ENCODE results near the gene MIGA2. TPM values are rescaled to one million over a fixed set of nuclear protein-coding genes. Genes with fewer than 3 reads are reported as not detected.

Gene MIGA2, protein sequence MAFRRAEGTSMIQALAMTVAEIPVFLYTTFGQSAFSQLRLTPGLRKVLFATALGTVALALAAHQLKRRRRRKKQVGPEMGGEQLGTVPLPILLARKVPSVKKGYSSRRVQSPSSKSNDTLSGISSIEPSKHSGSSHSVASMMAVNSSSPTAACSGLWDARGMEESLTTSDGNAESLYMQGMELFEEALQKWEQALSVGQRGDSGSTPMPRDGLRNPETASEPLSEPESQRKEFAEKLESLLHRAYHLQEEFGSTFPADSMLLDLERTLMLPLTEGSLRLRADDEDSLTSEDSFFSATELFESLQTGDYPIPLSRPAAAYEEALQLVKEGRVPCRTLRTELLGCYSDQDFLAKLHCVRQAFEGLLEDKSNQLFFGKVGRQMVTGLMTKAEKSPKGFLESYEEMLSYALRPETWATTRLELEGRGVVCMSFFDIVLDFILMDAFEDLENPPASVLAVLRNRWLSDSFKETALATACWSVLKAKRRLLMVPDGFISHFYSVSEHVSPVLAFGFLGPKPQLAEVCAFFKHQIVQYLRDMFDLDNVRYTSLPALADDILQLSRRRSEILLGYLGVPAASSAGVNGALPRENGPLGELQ
- polyA plus RNA-seq (2013, experiment 1 of 2): 8.5 TPM
- polyA plus RNA-seq (2013, experiment 2 of 2): 8.1 TPM

DNA sequence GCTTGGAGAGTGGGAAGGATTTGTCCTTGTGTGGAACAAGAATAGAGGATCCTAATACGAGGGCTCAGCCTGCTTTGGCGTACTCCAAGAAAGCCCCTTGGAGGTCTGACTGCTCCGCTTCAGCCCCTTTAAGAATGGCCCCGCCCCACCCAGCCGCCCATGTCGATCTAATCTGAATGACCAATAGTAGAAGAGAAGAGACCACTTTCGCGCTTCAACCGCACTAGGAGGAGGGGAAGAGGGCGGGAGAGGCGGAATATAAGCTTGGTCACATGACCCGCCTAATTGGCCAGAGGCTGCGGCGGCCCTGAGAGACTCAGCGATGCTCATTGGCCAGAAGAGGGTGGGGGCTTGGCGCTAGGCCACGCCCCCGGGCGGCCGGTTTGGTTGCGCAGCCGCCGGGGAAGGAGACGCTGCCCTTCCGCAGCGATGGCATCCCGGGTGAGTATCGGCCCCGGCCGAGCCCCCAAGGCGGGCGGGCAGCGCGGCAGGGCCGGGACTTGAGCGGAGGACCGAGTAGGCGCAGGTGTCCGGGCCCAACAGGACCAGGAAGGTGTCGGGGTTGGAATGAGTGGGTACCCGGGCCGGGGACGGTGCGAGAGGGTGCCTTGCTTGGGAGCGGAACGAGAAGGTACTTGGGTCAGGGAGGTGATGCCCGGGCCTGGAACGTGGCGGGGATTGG lies at the start of gene MIGA2:
TSS of gene MIGA2 (plus strand) at position 386 of the 682 bp plus-strand sequence. CDS start 3,969 bp downstream, outside the sequence.
- Histone ChIP-seq H3K4me1 (ENCODE audit: control insufficient read depth, insufficient read depth, low read depth, low read length) (peaks cover 17% of the 10 kb centered on the region), H3K27me3 (ENCODE audit: control insufficient read depth in 1 of 2, insufficient read depth in 1 of 2, low read length in 2 of 2) (no peaks in the 10 kb centered on the region), H3K9ac (ENCODE audit: low read length) (peak within 1 kb of the TSS; percentile 91), H2BK120ac (ENCODE audit: low read depth, low read length) (no peak within 1 kb of the TSS), H3K9me3 (ENCODE audit: control insufficient read depth, low read length) (no peaks in the 10 kb centered on the region), H3K4ac (ENCODE audit: low read depth in 1 of 2, low read length in 2 of 2) (peak within 1 kb of the TSS; percentile 48 to 67), H3K14ac (ENCODE audit: low read length in 2 of 2) (peak within 1 kb of the TSS in 1 of 2 experiments; percentile 99), H2BK15ac (ENCODE audit: low read depth, poor library complexity, severe bottlenecking) (no peak within 1 kb of the TSS), H3K36me3 (ENCODE audit: control insufficient read depth in 1 of 2, insufficient read depth in 2 of 2, low read depth in 1 of 2, low read length in 2 of 2) (peaks cover 4 to 13% of the 10 kb centered on the region in 2 experiments), H4K8ac (ENCODE audit: low read length) (peak within 1 kb of the TSS; percentile 79), H3K79me1 (replicated peaks; ENCODE audit: low read length, poor library complexity, severe bottlenecking) (peaks cover 21% of the 10 kb centered on the region), H3K23ac (ENCODE audit: low read length in 2 of 2) (peak within 1 kb of the TSS in 1 of 2 experiments; percentile 85), H3K4me2 (ENCODE audit: low read length, poor library complexity, severe bottlenecking) (peak within 1 kb of the TSS; percentile 91), H3K18ac (ENCODE audit: low read depth in 1 of 2, low read length in 2 of 2) (peak within 1 kb of the TSS in 1 of 2 experiments; percentile 63), H2BK12ac (ENCODE audit: low read length in 2 of 2) (peak within 1 kb of the TSS in 1 of 2 experiments; percentile 78), H4K91ac (ENCODE audit: low read length) (no peak within 1 kb of the TSS), H2AFZ (ENCODE audit: low read depth, low read length) (peak within 1 kb of the TSS; percentile 90), H3K4me3 (ENCODE audit: insufficient read depth in 1 of 2, low read depth in 1 of 2, low read length in 2 of 2) (peak within 1 kb of the TSS; percentile 72 to 92), H3K27ac (ENCODE audit: low read length, poor library complexity, severe bottlenecking) (no peak within 1 kb of the TSS), H2BK5ac (ENCODE audit: low read depth, low read length, poor library complexity, severe bottlenecking) (no peak within 1 kb of the TSS), H2AK5ac (ENCODE audit: low read length, severe bottlenecking) (no peak within 1 kb of the TSS)
- WGBS: under 1% methylated on average over 47 of the region's 49 CpGs
- DNase-seq: peak; percentile 99

DNA sequence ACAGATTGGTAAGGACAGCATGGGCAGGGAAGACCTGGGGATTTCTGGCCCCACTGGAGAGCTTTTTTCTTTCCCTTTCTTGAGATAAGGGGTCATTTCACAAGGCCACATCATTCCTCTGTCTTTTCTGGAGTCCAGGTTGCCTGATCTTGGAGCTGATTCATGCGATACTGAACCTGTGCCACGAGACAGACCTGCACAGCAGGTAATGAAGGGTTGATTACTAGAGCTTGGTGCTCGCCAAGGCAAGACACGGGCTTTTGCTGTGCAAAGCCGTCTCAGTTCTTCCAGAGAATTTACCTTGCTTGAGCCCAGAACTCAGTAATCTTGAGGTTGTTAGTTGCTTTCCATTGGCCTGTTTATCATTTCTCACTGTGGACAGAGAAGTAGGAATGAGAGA lies 49.8 kb upstream of the MIGA2 start:
- H3K9ac ChIP-seq (ENCODE audit: low read length): no peak overlapping the region
- H3K79me1 ChIP-seq (replicated peaks; ENCODE audit: low read length, poor library complexity, severe bottlenecking): peaks cover 2% of the 10 kb centered on the region
- H3K4ac ChIP-seq (ENCODE audit: low read depth in 1 of 2, low read length in 2 of 2): no peak overlapping the region
- H2BK12ac ChIP-seq (ENCODE audit: low read length in 2 of 2): no peak overlapping the region
- no peak overlapping the region for H3K4me2 ChIP-seq (ENCODE audit: low read length, poor library complexity, severe bottlenecking)
- no peak overlapping the region for H2BK5ac ChIP-seq (ENCODE audit: low read depth, low read length, poor library complexity, severe bottlenecking)
- no peak overlapping the region for H3K14ac ChIP-seq (ENCODE audit: low read length in 2 of 2)
- H2AK5ac ChIP-seq (ENCODE audit: low read length, severe bottlenecking): no peak overlapping the region
- no peak overlapping the region for H3K23ac ChIP-seq (ENCODE audit: low read length in 2 of 2)
- no peak overlapping the region for H3K27ac ChIP-seq (ENCODE audit: low read length, poor library complexity, severe bottlenecking)
- no peak overlapping the region for H2BK15ac ChIP-seq (ENCODE audit: low read depth, poor library complexity, severe bottlenecking)
- H3K4me3 ChIP-seq (ENCODE audit: insufficient read depth in 1 of 2, low read depth in 1 of 2, low read length in 2 of 2): no peak overlapping the region
- no peak overlapping the region for H4K91ac ChIP-seq (ENCODE audit: low read length)
- H4K8ac ChIP-seq (ENCODE audit: low read length): no peak overlapping the region
- no peak overlapping the region for H2BK120ac ChIP-seq (ENCODE audit: low read depth, low read length)
- 95% methylated on average over 5 of the region's 5 CpGs for WGBS
- H3K9me3 ChIP-seq (ENCODE audit: control insufficient read depth, low read length): no peaks in the 10 kb centered on the region
- peaks cover 44 to 74% of the 10 kb centered on the region in 2 experiments for H3K36me3 ChIP-seq (ENCODE audit: control insufficient read depth in 1 of 2, insufficient read depth in 2 of 2, low read depth in 1 of 2, low read length in 2 of 2)
- no peak overlapping the region for H3K18ac ChIP-seq (ENCODE audit: low read depth in 1 of 2, low read length in 2 of 2)
- no peaks in the 10 kb centered on the region for H3K27me3 ChIP-seq (ENCODE audit: control insufficient read depth in 1 of 2, insufficient read depth in 1 of 2, low read length in 2 of 2)
- DNase-seq: no peak
- H3K4me1 ChIP-seq (ENCODE audit: control insufficient read depth, insufficient read depth, low read depth, low read length): peaks cover 6% of the 10 kb centered on the region
- H2AFZ ChIP-seq (ENCODE audit: low read depth, low read length): no peak overlapping the region

DNA sequence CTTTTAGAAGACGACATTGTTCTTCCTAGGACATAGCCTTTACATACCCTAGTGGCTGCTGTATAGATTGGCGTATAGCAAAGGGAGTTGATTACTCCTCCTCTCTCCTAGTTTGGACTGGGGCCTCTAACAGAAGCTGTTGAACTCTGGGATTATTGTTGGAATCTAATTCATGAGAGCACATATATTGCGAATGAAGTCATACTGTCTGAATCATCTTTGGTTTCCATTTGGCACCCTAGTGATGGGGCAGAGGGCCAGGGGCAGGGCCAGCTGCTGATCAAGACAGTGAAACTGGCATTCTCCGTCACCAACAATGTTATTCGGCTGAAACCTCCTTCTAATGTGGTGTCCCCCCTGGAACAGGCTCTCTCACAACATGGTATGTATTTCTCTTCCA lies 48.6 kb upstream of the MIGA2 start:
- no peak overlapping the region for H2BK5ac ChIP-seq (ENCODE audit: low read depth, low read length, poor library complexity, severe bottlenecking)
- peak overlapping the region; percentile 54 for H3K9ac ChIP-seq (ENCODE audit: low read length)
- H4K91ac ChIP-seq (ENCODE audit: low read length): no peak overlapping the region
- no peaks in the 10 kb centered on the region for H3K9me3 ChIP-seq (ENCODE audit: control insufficient read depth, low read length)
- peaks cover 43 to 70% of the 10 kb centered on the region in 2 experiments for H3K36me3 ChIP-seq (ENCODE audit: control insufficient read depth in 1 of 2, insufficient read depth in 2 of 2, low read depth in 1 of 2, low read length in 2 of 2)
- peaks cover 6% of the 10 kb centered on the region for H3K4me1 ChIP-seq (ENCODE audit: control insufficient read depth, insufficient read depth, low read depth, low read length)
- no peak overlapping the region for H2AK5ac ChIP-seq (ENCODE audit: low read length, severe bottlenecking)
- 94% methylated on average over 5 of the region's 5 CpGs for WGBS
- H3K4me2 ChIP-seq (ENCODE audit: low read length, poor library complexity, severe bottlenecking): no peak overlapping the region
- no peak overlapping the region for H3K4ac ChIP-seq (ENCODE audit: low read depth in 1 of 2, low read length in 2 of 2)
- peak overlapping the region; percentile 62 for H4K8ac ChIP-seq (ENCODE audit: low read length)
- DNase-seq: peak; percentile 24
- no peak overlapping the region for H3K23ac ChIP-seq (ENCODE audit: low read length in 2 of 2)
- peak overlapping the region; percentile 70 for H3K27ac ChIP-seq (ENCODE audit: low read length, poor library complexity, severe bottlenecking)
- no peak overlapping the region for H2BK120ac ChIP-seq (ENCODE audit: low read depth, low read length)
- no peak overlapping the region for H3K18ac ChIP-seq (ENCODE audit: low read depth in 1 of 2, low read length in 2 of 2)
- no peak overlapping the region for H2BK12ac ChIP-seq (ENCODE audit: low read length in 2 of 2)
- no peaks in the 10 kb centered on the region for H3K27me3 ChIP-seq (ENCODE audit: control insufficient read depth in 1 of 2, insufficient read depth in 1 of 2, low read length in 2 of 2)
- peak overlapping the region in 1 of 2 experiments; percentile 23 for H3K4me3 ChIP-seq (ENCODE audit: insufficient read depth in 1 of 2, low read depth in 1 of 2, low read length in 2 of 2)
- peaks cover 2% of the 10 kb centered on the region for H3K79me1 ChIP-seq (replicated peaks; ENCODE audit: low read length, poor library complexity, severe bottlenecking)
- no peak overlapping the region for H2BK15ac ChIP-seq (ENCODE audit: low read depth, poor library complexity, severe bottlenecking)
- H2AFZ ChIP-seq (ENCODE audit: low read depth, low read length): no peak overlapping the region
- no peak overlapping the region for H3K14ac ChIP-seq (ENCODE audit: low read length in 2 of 2)

DNA sequence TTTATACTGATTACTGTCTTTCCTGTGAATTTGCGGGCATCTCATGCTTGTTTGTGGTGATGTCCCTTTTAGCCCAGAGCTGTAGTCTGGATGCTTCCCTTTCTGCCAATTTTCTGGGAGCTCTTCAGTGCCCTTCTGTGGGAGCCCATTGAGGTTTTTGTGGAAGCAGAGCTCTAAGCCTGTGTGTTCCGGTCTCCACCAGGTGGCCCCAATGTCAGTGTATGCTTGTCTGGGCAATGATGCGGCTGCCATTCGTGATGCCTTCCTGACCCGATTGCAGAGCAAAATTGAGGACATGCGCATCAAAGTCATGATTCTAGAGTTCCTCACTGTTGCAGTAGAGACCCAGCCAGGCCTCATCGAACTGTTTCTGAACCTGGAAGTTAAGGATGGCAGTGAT lies 43.4 kb upstream of the MIGA2 start:
- H3K23ac ChIP-seq (ENCODE audit: low read length in 2 of 2): no peak overlapping the region
- no peak overlapping the region for H3K18ac ChIP-seq (ENCODE audit: low read depth in 1 of 2, low read length in 2 of 2)
- H3K79me1 ChIP-seq (replicated peaks; ENCODE audit: low read length, poor library complexity, severe bottlenecking): peaks cover 4% of the 10 kb centered on the region
- no peak overlapping the region for H3K27ac ChIP-seq (ENCODE audit: low read length, poor library complexity, severe bottlenecking)
- no peaks in the 10 kb centered on the region for H3K4me1 ChIP-seq (ENCODE audit: control insufficient read depth, insufficient read depth, low read depth, low read length)
- DNase-seq: peak; percentile 11
- H2AFZ ChIP-seq (ENCODE audit: low read depth, low read length): no peak overlapping the region
- no peak overlapping the region for H3K9ac ChIP-seq (ENCODE audit: low read length)
- H3K36me3 ChIP-seq (ENCODE audit: control insufficient read depth in 1 of 2, insufficient read depth in 2 of 2, low read depth in 1 of 2, low read length in 2 of 2): peaks cover 60 to 73% of the 10 kb centered on the region in 2 experiments
- no peak overlapping the region for H4K8ac ChIP-seq (ENCODE audit: low read length)
- H3K4me2 ChIP-seq (ENCODE audit: low read length, poor library complexity, severe bottlenecking): no peak overlapping the region
- no peaks in the 10 kb centered on the region for H3K9me3 ChIP-seq (ENCODE audit: control insufficient read depth, low read length)
- H2BK120ac ChIP-seq (ENCODE audit: low read depth, low read length): no peak overlapping the region
- H2BK12ac ChIP-seq (ENCODE audit: low read length in 2 of 2): no peak overlapping the region
- no peak overlapping the region for H2BK15ac ChIP-seq (ENCODE audit: low read depth, poor library complexity, severe bottlenecking)
- H3K27me3 ChIP-seq (ENCODE audit: control insufficient read depth in 1 of 2, insufficient read depth in 1 of 2, low read length in 2 of 2): no peaks in the 10 kb centered on the region
- H3K4ac ChIP-seq (ENCODE audit: low read depth in 1 of 2, low read length in 2 of 2): no peak overlapping the region
- no peak overlapping the region for H2BK5ac ChIP-seq (ENCODE audit: low read depth, low read length, poor library complexity, severe bottlenecking)
- WGBS: 93% methylated on average over 7 of the region's 7 CpGs
- no peak overlapping the region for H4K91ac ChIP-seq (ENCODE audit: low read length)
- H2AK5ac ChIP-seq (ENCODE audit: low read length, severe bottlenecking): no peak overlapping the region
- H3K4me3 ChIP-seq (ENCODE audit: insufficient read depth in 1 of 2, low read depth in 1 of 2, low read length in 2 of 2): no peak overlapping the region
- H3K14ac ChIP-seq (ENCODE audit: low read length in 2 of 2): no peak overlapping the region

Measured in mesenchymal stem cell (in vitro differentiated cells and primary cell).